Measurements from ENCODE around the gene OR2K2. TPM values are rescaled to one million over a fixed set of nuclear protein-coding genes. Genes with fewer than 3 reads are reported as not detected.

Gene OR2K2
- total RNA-seq, 1 experiment from 2014 or later: not detected

- Histone ChIP-seq H3K9me2 (ENCODE audit: insufficient read depth) (no peaks in the 10 kb centered on the region), H2AFZ (no peak overlapping the region), H3F3A (ENCODE audit: insufficient read depth, low read depth) (peaks cover 12% of the 10 kb centered on the region; the same call in 1 of the 2 replicates), H3K79me2 (ENCODE audit: low read depth) (no peaks in the 10 kb centered on the region), H3K27ac (no peak overlapping the region), H3K9me3 (ENCODE audit: insufficient read depth, low read depth) (no peaks in the 10 kb centered on the region), H3K27me3 (ENCODE audit: insufficient read depth, low read depth) (no peaks in the 10 kb centered on the region), H3K4me2 (no peak overlapping the region), H3K4me3 (no peak overlapping the region), H3K36me3 (ENCODE audit: low read depth) (peaks cover 46% of the 10 kb centered on the region), H4K20me1 (ENCODE audit: insufficient read depth) (no peaks in the 10 kb centered on the region; the same call in 1 of the 2 replicates), H3K4me1 (replicated peaks; ENCODE audit: insufficient read depth) (peaks cover 10% of the 10 kb centered on the region)
- BruUV-seq (replicated peaks): no TSS peak
- POLR2A ChIA-PET (ENCODE audit: unreplicated experiment): no interaction called here
- DNase-seq: no peak
- intact Hi-C loops (cut with micrococcal nuclease; ENCODE audit: unreplicated experiment): no loop called here
- TF ChIP-seq EZH2 (IDR thresholded peaks at IDR 0.05; ENCODE audit: low read depth): no peak
- TF ChIP-seq CTCF (conservative IDR thresholded peaks at IDR 0.05): no peak
- CTCF ChIA-PET: no interaction called here
Observed at GRCh38 chr9:111372297-111372696, 42.3 kb upstream of the OR2K2 start.

DNA sequence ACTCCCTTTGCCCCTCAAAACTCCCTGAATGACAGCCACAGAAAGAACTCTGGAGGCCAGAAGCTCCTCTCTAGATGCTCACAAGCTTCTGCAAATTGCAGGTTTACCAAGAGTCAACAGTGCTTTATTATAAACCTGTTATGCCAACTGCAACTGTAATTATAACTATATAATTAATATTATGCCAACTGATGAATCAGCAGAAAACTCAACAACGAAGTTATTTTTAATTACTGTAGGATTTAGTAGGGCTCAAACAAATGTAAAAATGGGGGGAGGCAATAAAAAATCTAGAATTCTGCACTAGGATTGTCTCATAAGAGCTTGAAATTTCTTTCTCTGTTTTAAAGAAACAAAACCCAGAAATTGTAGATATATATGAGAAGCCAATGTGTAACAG, 37.0 kb upstream of the OR2K2 start:
- no peaks in the 10 kb centered on the region for H3K9me2 ChIP-seq (ENCODE audit: insufficient read depth)
- no peak for TF ChIP-seq EZH2 (IDR thresholded peaks at IDR 0.05; ENCODE audit: low read depth)
- TF ChIP-seq CTCF (conservative IDR thresholded peaks at IDR 0.05): no peak
- BruUV-seq (replicated peaks): no TSS peak
- H3F3A ChIP-seq (ENCODE audit: insufficient read depth, low read depth): no peaks in the 10 kb centered on the region; the same call in 1 of the 2 replicates
- intact Hi-C loops (cut with micrococcal nuclease; ENCODE audit: unreplicated experiment): no loop called here
- no peak overlapping the region for H2AFZ ChIP-seq
- H3K9me3 ChIP-seq (ENCODE audit: insufficient read depth, low read depth): no peaks in the 10 kb centered on the region
- H3K79me2 ChIP-seq (ENCODE audit: low read depth): no peaks in the 10 kb centered on the region
- DNase-seq: no peak
- H3K4me3 ChIP-seq: no peak overlapping the region
- no peak overlapping the region for H3K27ac ChIP-seq
- H3K4me2 ChIP-seq: no peak overlapping the region
- ChIA-PET CTCF (no interaction called here), POLR2A (ENCODE audit: unreplicated experiment) (no interaction called here)
- peaks cover 52% of the 10 kb centered on the region for H3K36me3 ChIP-seq (ENCODE audit: low read depth)
- no peaks in the 10 kb centered on the region for H4K20me1 ChIP-seq (ENCODE audit: insufficient read depth)
- no peaks in the 10 kb centered on the region for H3K4me1 ChIP-seq (replicated peaks; ENCODE audit: insufficient read depth)
- no peaks in the 10 kb centered on the region for H3K27me3 ChIP-seq (ENCODE audit: insufficient read depth, low read depth)

DNA sequence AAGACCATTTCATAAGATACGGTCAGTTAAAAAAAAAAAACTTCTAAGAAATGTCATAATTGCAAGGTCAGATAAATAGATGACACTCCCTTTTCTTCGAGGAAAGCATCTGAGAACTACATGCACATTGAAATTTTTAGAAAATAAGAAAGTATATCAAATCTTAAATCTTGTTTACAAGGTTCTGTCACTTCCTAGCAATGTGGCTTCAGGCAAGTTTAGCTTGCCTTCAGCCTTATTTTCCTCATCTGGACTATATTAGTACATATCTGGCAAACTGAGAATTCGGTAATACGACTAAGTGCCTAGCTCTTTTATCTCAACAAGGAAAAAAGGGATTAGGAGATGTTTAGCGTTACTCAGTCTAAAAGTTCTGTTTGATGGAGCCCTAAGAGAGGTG, 32.5 kb upstream of the OR2K2 start:
- Histone ChIP-seq H3K27ac (no peak overlapping the region), H3F3A (ENCODE audit: insufficient read depth, low read depth) (peaks cover 5% of the 10 kb centered on the region; the same call in 1 of the 2 replicates), H3K27me3 (ENCODE audit: insufficient read depth, low read depth) (no peaks in the 10 kb centered on the region), H3K4me2 (no peak overlapping the region), H3K79me2 (ENCODE audit: low read depth) (no peaks in the 10 kb centered on the region), H3K4me1 (replicated peaks; ENCODE audit: insufficient read depth) (no peaks in the 10 kb centered on the region), H2AFZ (no peak overlapping the region), H4K20me1 (ENCODE audit: insufficient read depth) (no peaks in the 10 kb centered on the region), H3K36me3 (ENCODE audit: low read depth) (peaks cover 30% of the 10 kb centered on the region), H3K9me3 (ENCODE audit: insufficient read depth, low read depth) (no peaks in the 10 kb centered on the region), H3K9me2 (ENCODE audit: insufficient read depth) (no peaks in the 10 kb centered on the region), H3K4me3 (no peak overlapping the region)
- POLR2A ChIA-PET (ENCODE audit: unreplicated experiment): no interaction called here
- no TSS peak for BruUV-seq (replicated peaks)
- intact Hi-C loops (cut with micrococcal nuclease; ENCODE audit: unreplicated experiment): no loop called here
- DNase-seq: no peak
- CTCF ChIA-PET: no interaction called here
- TF ChIP-seq CTCF (conservative IDR thresholded peaks at IDR 0.05) (no peak), EZH2 (IDR thresholded peaks at IDR 0.05; ENCODE audit: low read depth) (no peak)

All from PC-9 (cell line).